HG03097 (cell line): Measurements from ENCODE around the gene SLX9.

ENCODE experiments used
- ATAC-seq: cut with Tn5 transposase; IDR thresholded peaks from one replicate; pipeline ENCODE4 v1.9.1; 2021; ENCODE audit not compliant: unreplicated experiment, low FRiP score

Gene SLX9

GRCh38 chr21:44939532-44940115 is at the start of gene SLX9:
Gene SLX9, plus strand, starts transcription at chr21:44940029. Its CDS starts 29 bp downstream, at chr21:44940058.
- no peak for ATAC-seq

GRCh38 chr21:44890338-44890931 is 49.4 kb upstream of the SLX9 start:
- ATAC-seq: no peak

- no peak for ATAC-seq
These were observed 48.8 kb upstream of the SLX9 start for GRCh38 chr21:44890961-44891541.

- ATAC-seq: no peak
These were observed 48.2 kb upstream of the SLX9 start for GRCh38 chr21:44891631-44892031.

- no peak for ATAC-seq
These were observed 47.7 kb upstream of the SLX9 start for GRCh38 chr21:44892095-44892494.

- ATAC-seq: no peak
These were observed 47.1 kb upstream of the SLX9 start for GRCh38 chr21:44892536-44893277.

- ATAC-seq: no peak
These were observed 46.6 kb upstream of the SLX9 start for GRCh38 chr21:44893278-44893556.

- no peak for ATAC-seq
These were observed 45.7 kb upstream of the SLX9 start for GRCh38 chr21:44893948-44894656.

GRCh38 chr21:44894687-44895302 is 45.0 kb upstream of the SLX9 start:
- no peak for ATAC-seq

- no peak for ATAC-seq
These were observed 44.0 kb upstream of the SLX9 start for GRCh38 chr21:44895859-44896258.

GRCh38 chr21:44896561-44897286 is 43.1 kb upstream of the SLX9 start:
- no peak for ATAC-seq

GRCh38 chr21:44897326-44898010 is 42.4 kb upstream of the SLX9 start:
- no peak for ATAC-seq

- ATAC-seq: no peak
These were observed 41.8 kb upstream of the SLX9 start for GRCh38 chr21:44898011-44898488.

GRCh38 chr21:44898851-44899767 is 40.7 kb upstream of the SLX9 start:
- no peak for ATAC-seq

GRCh38 chr21:44899768-44900558 is 39.9 kb upstream of the SLX9 start:
- ATAC-seq: no peak

- no peak for ATAC-seq
These were observed 39.1 kb upstream of the SLX9 start for GRCh38 chr21:44900559-44901251.
